Skeletal muscle tissue (tissue), 4 donors: ENCODE results near the gene FBXO15. TPM values are rescaled to one million over a fixed set of nuclear protein-coding genes. Genes with fewer than 3 reads are reported as not detected.

ENCODE experiments used
- H3K27ac ChIP-seq: one replicate; pipeline ENCODE4 v1.7.0; 2013; ENCODE audit warnings: mild to moderate bottlenecking, low read depth, low read length, inconsistent platforms
- H3K27me3 ChIP-seq, 3 donors: one replicate each; pipeline ENCODE4 v1.7.0; 2013; ENCODE audit warnings: low read length in 3 of 3; ENCODE audit not compliant: control insufficient read depth in 3 of 3, insufficient read depth in 3 of 3
- H3K36me3 ChIP-seq, 3 donors: one replicate each; pipeline ENCODE4 v1.7.0; 2013; ENCODE audit warnings: low read length in 3 of 3; ENCODE audit not compliant: control insufficient read depth in 3 of 3, insufficient read depth in 3 of 3
- H3K4me1 ChIP-seq, 3 donors: one replicate each; pipeline ENCODE4 v1.7.0; 2013; ENCODE audit warnings: low read length in 3 of 3, mild to moderate bottlenecking in 3 of 3; ENCODE audit not compliant: control insufficient read depth in 3 of 3, insufficient read depth in 3 of 3
- H3K4me3 ChIP-seq, 3 donors: one replicate each; pipeline ENCODE4 v1.7.0; 2013; ENCODE audit warnings: low read length in 3 of 3
- H3K9ac ChIP-seq, 3 donors: one replicate each; pipeline ENCODE4 v1.7.0; 2013; ENCODE audit warnings: low read length in 3 of 3, mild to moderate bottlenecking in 3 of 3, moderate library complexity in 2 of 3, low read depth in 1 of 3
- H3K9me3 ChIP-seq, 3 donors: one replicate each; pipeline ENCODE4 v1.7.0; 2013; ENCODE audit warnings: low read length in 3 of 3; ENCODE audit not compliant: control insufficient read depth in 3 of 3
- total RNA-seq: library from RNA; depleted of rRNA; stranded (reverse); fragments of >200 nt; gene quantifications from one replicate; pipeline ENCODE4 v1.2.3, GENCODE V29; 2014
- donor health status: Osteomylitis.

The FBXO15 gene
- total RNA-seq, 1 donor from 2014 or later, result 1.0 TPM

DNA sequence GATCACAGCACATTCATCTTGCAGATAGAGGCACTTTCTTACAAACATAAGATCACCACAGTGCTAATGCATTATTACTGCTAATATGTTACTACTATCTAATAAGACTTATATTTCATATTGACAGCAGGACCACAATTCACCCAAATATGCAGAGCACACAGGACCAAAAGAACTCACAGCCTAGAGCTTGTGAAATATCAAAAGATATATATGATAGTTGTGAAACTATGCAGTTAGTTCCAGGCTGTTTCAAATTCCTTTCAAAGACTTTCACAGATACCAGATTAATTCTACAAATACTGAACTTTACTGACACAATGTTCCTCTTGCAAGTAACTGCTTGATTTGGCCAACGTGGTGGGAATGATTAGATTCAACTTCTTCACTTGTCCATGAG, 23.0 kb downstream of the FBXO15 start:
- Histone ChIP-seq H3K9me3 (no peaks in the 10 kb centered on the region), H3K36me3 (no peaks in the 10 kb centered on the region), H3K27ac (no peak overlapping the region), H3K4me1 (no peaks in the 10 kb centered on the region), H3K27me3 (no peaks in the 10 kb centered on the region), H3K9ac (no peak overlapping the region), H3K4me3 (no peak overlapping the region)

DNA sequence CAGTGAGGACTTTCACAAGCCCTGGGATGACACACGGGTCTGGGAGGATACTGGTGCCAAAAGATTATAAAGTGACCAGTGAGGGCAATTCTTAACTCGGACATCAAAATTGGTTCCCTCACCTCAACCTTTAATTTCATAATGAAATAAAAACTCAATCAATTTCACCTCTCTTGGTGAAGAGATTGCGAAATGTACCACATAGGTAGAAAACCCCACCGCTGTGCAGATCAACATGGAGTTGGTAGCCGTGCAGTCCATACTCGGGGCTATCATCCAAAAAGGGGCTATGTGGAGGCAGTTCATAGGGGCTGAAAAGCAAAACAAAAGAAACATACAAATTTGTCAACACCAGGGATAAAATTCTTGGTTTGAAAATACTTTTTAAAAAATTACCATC, 24.4 kb downstream of the FBXO15 start:
- no peaks in the 10 kb centered on the region for H3K9me3 ChIP-seq
- no peak overlapping the region for H3K9ac ChIP-seq
- no peaks in the 10 kb centered on the region for H3K36me3 ChIP-seq
- H3K4me1 ChIP-seq, result no peaks in the 10 kb centered on the region
- no peak overlapping the region for H3K4me3 ChIP-seq
- no peaks in the 10 kb centered on the region for H3K27me3 ChIP-seq
- H3K27ac ChIP-seq, result no peak overlapping the region

GRCh38 chr18:74116633-74117554, 30.7 kb downstream of the FBXO15 start:
- no peak overlapping the region for H3K27ac ChIP-seq
- H3K4me3 ChIP-seq, result no peak overlapping the region
- no peaks in the 10 kb centered on the region for H3K4me1 ChIP-seq
- H3K27me3 ChIP-seq, result peaks cover 0 to 3% (median 0%) of the 10 kb centered on the region in 3 donors
- no peak overlapping the region for H3K9ac ChIP-seq
- no peaks in the 10 kb centered on the region for H3K36me3 ChIP-seq
- peaks cover 0 to 2% (median 0%) of the 10 kb centered on the region in 3 donors for H3K9me3 ChIP-seq

DNA sequence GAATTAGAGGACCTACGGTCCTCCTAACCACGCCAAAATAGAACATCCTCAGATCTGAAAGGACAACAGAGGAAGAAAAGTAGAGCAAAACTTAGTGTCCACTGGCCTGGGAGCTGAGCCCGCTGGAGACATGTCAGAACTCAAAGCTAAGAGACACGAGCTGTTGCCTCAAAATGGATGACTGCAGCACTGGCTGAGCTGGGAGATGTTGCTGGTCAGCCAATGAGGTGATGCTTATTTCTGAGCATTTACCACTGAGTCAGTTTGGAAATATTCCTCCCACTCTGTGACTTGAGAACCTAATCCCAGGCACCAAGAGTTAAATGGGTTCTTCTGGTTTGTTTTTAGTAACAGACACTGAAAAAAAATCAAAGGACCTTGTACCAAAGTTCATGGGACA, 32.6 kb downstream of the FBXO15 start:
- H3K27me3 ChIP-seq, result peaks cover 0 to 3% (median 0%) of the 10 kb centered on the region in 3 donors
- no peaks in the 10 kb centered on the region for H3K4me1 ChIP-seq
- no peaks in the 10 kb centered on the region for H3K36me3 ChIP-seq
- H3K27ac ChIP-seq, result no peak overlapping the region
- no peak overlapping the region for H3K4me3 ChIP-seq
- no peak overlapping the region for H3K9ac ChIP-seq
- H3K9me3 ChIP-seq, result peaks cover 0 to 2% (median 0%) of the 10 kb centered on the region in 3 donors

DNA sequence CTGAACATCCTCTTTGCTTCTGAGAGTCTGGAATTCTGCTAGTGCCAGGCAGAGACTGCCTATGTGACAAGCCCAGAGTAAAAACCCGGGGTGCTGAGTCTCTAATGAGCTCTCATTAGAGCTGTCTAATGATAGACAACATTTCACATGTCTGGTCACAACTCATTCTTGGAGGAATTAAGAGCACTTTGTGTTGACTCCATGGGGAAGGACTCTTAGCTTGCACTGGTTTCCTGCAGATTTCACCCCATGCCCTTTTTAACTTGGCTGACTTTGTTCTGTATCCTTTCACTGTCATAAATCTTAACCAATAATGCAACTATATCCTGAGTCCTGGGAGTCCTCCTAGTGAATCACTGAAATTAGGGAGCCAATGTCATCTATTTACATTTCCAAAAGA, 33.5 kb downstream of the FBXO15 start:
- Histone ChIP-seq H3K27me3 (peaks cover 0 to 3% (median 0%) of the 10 kb centered on the region in 3 donors), H3K36me3 (no peaks in the 10 kb centered on the region), H3K4me1 (no peaks in the 10 kb centered on the region), H3K27ac (no peak overlapping the region), H3K9me3 (peaks cover 0 to 2% (median 0%) of the 10 kb centered on the region in 3 donors), H3K9ac (no peak overlapping the region), H3K4me3 (no peak overlapping the region)

GRCh38 chr18:74113711-74114110, 33.9 kb downstream of the FBXO15 start:
- Histone ChIP-seq H3K27me3 (peaks cover 0 to 3% (median 0%) of the 10 kb centered on the region in 3 donors), H3K4me3 (no peak overlapping the region), H3K4me1 (no peaks in the 10 kb centered on the region), H3K9me3 (peaks cover 0 to 2% (median 0%) of the 10 kb centered on the region in 3 donors), H3K36me3 (no peaks in the 10 kb centered on the region), H3K9ac (no peak overlapping the region), H3K27ac (no peak overlapping the region)

GRCh38 chr18:74110976-74111375, 36.7 kb downstream of the FBXO15 start:
- no peaks in the 10 kb centered on the region for H3K27me3 ChIP-seq
- H3K9ac ChIP-seq, result no peak overlapping the region
- H3K4me3 ChIP-seq, result no peak overlapping the region
- H3K36me3 ChIP-seq, result no peaks in the 10 kb centered on the region
- peaks cover 0 to 2% (median 0%) of the 10 kb centered on the region in 3 donors for H3K9me3 ChIP-seq
- no peaks in the 10 kb centered on the region for H3K4me1 ChIP-seq
- H3K27ac ChIP-seq, result no peak overlapping the region

- Histone ChIP-seq H3K4me1 (no peaks in the 10 kb centered on the region), H3K27me3 (no peaks in the 10 kb centered on the region), H3K9ac (no peak overlapping the region), H3K27ac (no peak overlapping the region), H3K9me3 (peaks cover 0 to 2% (median 0%) of the 10 kb centered on the region in 3 donors), H3K4me3 (no peak overlapping the region), H3K36me3 (no peaks in the 10 kb centered on the region)
These were observed 37.5 kb downstream of the FBXO15 start for GRCh38 chr18:74110149-74110548.

DNA sequence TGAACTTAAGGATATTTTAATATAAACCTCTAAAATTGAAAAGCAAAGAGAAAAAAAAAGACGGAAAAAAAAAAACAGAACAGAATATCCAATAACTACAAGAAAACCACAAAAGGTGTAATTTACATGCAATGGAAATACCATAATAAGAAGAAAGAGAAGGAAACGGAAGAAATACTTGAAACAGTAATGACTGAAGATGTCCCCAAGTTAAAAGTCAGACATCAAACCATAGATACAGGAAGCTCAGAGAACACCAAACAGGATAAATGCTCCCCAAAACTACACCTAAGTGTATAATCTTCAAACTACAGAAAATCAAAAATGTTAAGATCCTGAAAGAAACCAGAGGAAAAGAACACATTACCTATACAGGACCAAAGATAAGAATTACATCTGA, 39.2 kb downstream of the FBXO15 start:
- H3K9me3 ChIP-seq, result peaks cover 0 to 2% (median 0%) of the 10 kb centered on the region in 3 donors
- H3K27ac ChIP-seq, result no peak overlapping the region
- H3K36me3 ChIP-seq, result no peaks in the 10 kb centered on the region
- no peak overlapping the region for H3K4me3 ChIP-seq
- H3K4me1 ChIP-seq, result no peaks in the 10 kb centered on the region
- no peaks in the 10 kb centered on the region for H3K27me3 ChIP-seq
- H3K9ac ChIP-seq, result no peak overlapping the region

GRCh38 chr18:74097803-74098202, 49.8 kb downstream of the FBXO15 start:
- H3K4me1 ChIP-seq, result no peaks in the 10 kb centered on the region
- H3K9me3 ChIP-seq, result no peaks in the 10 kb centered on the region
- no peak overlapping the region for H3K9ac ChIP-seq
- H3K4me3 ChIP-seq, result no peak overlapping the region
- no peaks in the 10 kb centered on the region for H3K27me3 ChIP-seq
- H3K36me3 ChIP-seq, result no peaks in the 10 kb centered on the region
- no peak overlapping the region for H3K27ac ChIP-seq
